ENCODE results near the gene SEC61B.
A peak's percentile ranks its signal among the peaks of the same experiment; 100 is the strongest.

DNA sequence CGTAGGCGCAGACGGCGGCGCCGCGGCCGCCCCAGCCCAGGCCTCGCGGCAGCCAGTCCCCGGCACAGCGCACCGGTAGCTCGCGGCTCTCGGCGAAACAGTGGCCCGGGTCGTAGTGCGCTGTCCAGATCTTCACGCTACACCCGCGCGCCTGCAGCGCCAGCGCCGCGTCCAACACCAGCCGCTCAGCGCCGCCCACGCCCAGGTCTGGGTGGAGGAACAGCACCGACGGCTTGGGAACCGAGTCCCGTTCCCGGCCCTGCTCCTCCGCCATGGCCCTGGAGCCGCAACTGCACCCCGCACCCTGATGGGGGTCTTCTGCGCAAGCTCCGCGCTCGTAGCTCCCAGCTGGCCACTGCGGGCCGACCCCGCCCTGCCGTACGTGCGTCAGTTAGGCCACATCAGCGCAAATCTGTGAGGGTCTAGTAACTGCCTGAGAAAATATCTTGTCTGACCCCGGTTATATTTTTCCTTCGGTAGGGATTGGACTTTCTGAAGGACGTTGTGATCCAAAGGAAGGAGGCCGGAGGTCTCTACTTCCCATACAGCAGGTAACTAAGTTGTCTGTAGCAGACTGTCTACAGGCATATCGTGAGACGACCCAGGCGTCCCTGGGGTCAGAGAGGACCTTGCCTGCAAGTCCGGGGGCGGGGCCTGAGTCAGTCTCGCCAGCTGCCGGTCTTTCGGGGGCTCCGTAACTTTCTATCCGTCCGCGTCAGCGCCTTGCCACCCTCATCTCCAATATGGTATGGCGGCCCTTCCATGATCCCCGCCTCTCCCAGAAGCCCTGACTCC, at the start of gene SEC61B, which contains the start of gene ALG2:
- TF ChIP-seq, protein P1, sequence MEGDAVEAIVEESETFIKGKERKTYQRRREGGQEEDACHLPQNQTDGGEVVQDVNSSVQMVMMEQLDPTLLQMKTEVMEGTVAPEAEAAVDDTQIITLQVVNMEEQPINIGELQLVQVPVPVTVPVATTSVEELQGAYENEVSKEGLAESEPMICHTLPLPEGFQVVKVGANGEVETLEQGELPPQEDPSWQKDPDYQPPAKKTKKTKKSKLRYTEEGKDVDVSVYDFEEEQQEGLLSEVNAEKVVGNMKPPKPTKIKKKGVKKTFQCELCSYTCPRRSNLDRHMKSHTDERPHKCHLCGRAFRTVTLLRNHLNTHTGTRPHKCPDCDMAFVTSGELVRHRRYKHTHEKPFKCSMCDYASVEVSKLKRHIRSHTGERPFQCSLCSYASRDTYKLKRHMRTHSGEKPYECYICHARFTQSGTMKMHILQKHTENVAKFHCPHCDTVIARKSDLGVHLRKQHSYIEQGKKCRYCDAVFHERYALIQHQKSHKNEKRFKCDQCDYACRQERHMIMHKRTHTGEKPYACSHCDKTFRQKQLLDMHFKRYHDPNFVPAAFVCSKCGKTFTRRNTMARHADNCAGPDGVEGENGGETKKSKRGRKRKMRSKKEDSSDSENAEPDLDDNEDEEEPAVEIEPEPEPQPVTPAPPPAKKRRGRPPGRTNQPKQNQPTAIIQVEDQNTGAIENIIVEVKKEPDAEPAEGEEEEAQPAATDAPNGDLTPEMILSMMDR (IDR thresholded peaks at IDR 0.05) = peak in 4 of 7 experiments; percentile 18 to 26 (median 23)
- peak; percentile 82 to 96 (median 94) for TF ChIP-seq POLR2A (IDR thresholded peaks at IDR 0.05)

Measured in body of pancreas (tissue), 4 donors.